NK-92 (cell line): ENCODE results near the gene LKAAEAR1.

Experiments used
- DNase-seq: peaks from one replicate; lab custom pipeline; 2025; ENCODE audit not compliant: unreplicated experiment; lab: John Stamatoyannopoulos, UW

Gene LKAAEAR1

GRCh38 chr20:64039293-64040160 is 44.7 kb downstream of the LKAAEAR1 start:
- DNase-seq: no peak

GRCh38 chr20:64038565-64039292 is 45.5 kb downstream of the LKAAEAR1 start:
- DNase-seq: no peak

GRCh38 chr20:64038224-64038564 is 46.0 kb downstream of the LKAAEAR1 start:
- no peak for DNase-seq

GRCh38 chr20:64037498-64038213 is 46.5 kb downstream of the LKAAEAR1 start:
- no peak for DNase-seq

- no peak for DNase-seq
These were observed 47.0 kb downstream of the LKAAEAR1 start for GRCh38 chr20:64037199-64037497.

GRCh38 chr20:64036346-64037198 is 47.6 kb downstream of the LKAAEAR1 start:
- DNase-seq: no peak

- DNase-seq: no peak
These were observed 48.3 kb downstream of the LKAAEAR1 start, which contains the start of gene C20orf204 for GRCh38 chr20:64035933-64036345. TSS of gene C20orf204 (plus strand) at chr20:64036182. CDS start at chr20:64036324, 142 bp downstream.

- no peak for DNase-seq
These were observed 48.9 kb downstream of the LKAAEAR1 start for GRCh38 chr20:64035066-64035932.

GRCh38 chr20:64033981-64034493 is 50.2 kb downstream of the LKAAEAR1 start:
- no peak for DNase-seq
